ENCODE data around the gene TRIP13.

DNA sequence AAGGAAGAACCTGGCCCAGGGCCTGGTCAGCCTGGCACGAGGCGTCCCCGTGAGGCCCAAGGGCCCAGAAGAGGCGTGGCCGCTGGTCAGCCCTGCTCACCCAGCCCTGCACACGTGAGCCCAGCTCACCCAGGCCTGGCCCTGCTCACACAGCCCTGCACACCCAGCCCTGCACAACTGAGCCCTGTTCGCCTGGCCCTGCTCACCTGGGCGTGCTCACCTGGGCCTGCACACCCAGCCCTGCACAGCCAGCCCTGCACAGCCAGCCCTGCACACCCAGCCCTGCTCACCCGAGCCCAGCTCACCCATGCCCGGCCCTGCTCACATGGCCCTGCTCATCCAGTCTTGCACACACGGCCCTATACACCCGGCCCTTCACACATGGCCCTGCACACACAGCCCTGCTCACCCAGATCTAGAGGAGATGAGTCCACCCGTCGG lies 44.0 kb upstream of the TRIP13 start:
- no peak for TF ChIP-seq EZH2phosphoT487 (IDR thresholded peaks at IDR 0.05; ENCODE audit: insufficient read depth, low read depth)
- no peak for TF ChIP-seq EZH2 (IDR thresholded peaks at IDR 0.05; ENCODE audit: insufficient read depth, poor library complexity, severe bottlenecking)
